ENCODE measurements around the gene MAP7D1.

DNA sequence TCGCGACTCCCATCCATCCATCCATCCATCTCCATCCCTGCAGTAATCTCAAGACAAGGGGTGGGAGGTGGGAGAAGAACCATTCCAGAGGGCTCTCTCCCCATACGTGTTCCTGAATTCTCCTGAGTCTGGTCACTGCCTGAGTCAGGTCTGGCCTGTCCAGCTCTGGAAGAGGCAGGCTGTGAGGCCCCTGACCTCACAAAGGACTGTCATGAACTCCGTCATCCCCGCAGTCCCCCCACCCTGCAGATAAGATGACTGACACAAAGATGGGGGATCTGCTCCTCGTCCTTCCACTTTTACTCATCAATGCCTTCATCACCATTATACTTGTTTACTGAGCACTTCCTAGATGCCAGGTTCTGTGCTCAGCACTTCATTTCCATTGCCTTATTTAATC lies 1.6 kb upstream of the MAP7D1 start:
- TF ChIP-seq, protein P1, sequence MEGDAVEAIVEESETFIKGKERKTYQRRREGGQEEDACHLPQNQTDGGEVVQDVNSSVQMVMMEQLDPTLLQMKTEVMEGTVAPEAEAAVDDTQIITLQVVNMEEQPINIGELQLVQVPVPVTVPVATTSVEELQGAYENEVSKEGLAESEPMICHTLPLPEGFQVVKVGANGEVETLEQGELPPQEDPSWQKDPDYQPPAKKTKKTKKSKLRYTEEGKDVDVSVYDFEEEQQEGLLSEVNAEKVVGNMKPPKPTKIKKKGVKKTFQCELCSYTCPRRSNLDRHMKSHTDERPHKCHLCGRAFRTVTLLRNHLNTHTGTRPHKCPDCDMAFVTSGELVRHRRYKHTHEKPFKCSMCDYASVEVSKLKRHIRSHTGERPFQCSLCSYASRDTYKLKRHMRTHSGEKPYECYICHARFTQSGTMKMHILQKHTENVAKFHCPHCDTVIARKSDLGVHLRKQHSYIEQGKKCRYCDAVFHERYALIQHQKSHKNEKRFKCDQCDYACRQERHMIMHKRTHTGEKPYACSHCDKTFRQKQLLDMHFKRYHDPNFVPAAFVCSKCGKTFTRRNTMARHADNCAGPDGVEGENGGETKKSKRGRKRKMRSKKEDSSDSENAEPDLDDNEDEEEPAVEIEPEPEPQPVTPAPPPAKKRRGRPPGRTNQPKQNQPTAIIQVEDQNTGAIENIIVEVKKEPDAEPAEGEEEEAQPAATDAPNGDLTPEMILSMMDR (IDR thresholded peaks at IDR 0.05) = no peak
- no peak for TF ChIP-seq POLR2A (IDR thresholded peaks at IDR 0.05)
